Measurements from ENCODE around the gene EME1.
"Not testable (repeated sequence)": the region's sequence is repeated elsewhere in the genome, so short reads cannot be mapped to it uniquely, and the experiment has no call there.

Gene EME1

DNA sequence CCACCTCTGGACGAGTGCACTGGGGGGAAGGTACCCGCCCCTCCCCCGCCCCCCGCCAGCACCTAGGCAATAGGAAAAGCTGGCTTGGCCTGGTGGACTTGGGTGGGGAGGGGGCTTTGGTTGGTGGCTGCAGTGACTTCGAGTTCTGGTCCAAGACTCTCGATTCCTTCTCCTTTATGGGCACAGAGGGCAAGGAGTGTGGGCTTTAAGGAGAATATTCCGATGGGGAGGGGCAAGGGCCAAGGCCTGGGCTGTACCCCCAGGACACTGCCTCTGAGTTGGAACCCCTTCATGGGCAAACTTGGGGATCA, 53.4 kb downstream of the EME1 start:
- DNase-seq (ENCODE audit: low spot score) = no peak

DNA sequence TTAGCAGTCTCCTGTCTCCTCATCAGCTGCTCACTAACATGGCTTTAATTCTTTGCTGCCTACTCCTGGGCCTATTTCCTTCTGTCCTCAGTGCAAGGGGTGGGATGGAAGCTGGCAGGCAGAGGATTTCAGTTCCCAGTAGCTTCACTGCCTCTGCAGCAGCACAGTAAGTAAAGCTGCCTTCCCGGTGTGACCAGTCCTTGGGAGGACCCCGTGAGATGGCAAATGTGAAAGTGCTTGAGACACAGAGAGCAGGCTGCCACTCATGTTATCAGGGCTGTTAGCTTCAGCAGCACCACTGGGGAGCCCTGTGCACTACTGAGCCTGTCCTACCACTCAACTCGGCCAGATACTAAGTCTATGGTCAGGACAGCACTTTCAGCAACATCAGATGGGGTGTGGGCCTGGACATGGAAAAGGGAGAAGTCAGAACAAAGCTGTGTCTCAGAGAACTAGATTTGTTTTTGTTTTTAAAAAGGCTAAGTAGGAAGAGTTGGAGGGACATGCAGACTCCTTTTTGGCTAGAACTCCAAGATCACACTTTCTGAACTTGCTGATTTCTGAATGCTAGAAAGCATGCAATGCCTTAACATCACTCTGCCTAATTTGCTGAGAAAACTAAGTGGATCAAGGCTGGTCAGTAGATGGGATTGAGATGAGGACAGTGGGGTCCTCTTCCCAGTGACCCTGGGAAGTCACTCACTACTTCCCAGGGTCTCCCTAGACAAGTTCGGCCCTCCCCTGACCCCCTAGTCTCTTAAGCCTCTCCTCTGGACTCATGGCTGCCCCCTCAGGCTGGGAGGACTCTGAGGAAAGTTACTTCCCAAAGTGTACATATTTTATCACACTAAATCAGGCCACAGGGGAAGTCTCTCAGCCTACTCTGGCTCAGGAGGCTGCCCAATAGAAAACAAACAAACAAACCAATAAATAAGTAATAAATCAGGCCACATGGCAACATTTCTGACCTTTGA, 54.1 kb downstream of the EME1 start:
- peak; percentile 14 for DNase-seq (ENCODE audit: low spot score)

DNA sequence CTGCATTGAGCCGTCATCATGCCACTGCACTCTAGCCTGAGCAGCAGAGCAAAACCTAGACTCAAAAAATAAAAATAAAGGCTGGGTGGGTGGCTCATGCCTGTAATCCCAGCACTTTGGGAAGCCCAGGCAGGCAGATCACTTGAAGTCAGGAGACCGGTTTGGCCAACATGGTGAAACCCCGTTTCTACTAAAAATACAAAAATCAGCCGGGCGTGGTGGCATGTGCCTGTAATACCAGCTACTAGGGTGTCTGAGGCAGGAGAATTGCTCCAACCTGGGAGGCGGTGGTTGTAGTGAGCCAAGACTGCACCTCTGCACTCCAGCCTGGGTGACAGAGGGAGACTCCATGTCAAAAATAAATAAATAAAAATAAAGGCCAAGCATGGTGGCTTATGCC, 55.1 kb downstream of the EME1 start:
- DNase-seq (ENCODE audit: low spot score) = not testable (repeated sequence)

DNA sequence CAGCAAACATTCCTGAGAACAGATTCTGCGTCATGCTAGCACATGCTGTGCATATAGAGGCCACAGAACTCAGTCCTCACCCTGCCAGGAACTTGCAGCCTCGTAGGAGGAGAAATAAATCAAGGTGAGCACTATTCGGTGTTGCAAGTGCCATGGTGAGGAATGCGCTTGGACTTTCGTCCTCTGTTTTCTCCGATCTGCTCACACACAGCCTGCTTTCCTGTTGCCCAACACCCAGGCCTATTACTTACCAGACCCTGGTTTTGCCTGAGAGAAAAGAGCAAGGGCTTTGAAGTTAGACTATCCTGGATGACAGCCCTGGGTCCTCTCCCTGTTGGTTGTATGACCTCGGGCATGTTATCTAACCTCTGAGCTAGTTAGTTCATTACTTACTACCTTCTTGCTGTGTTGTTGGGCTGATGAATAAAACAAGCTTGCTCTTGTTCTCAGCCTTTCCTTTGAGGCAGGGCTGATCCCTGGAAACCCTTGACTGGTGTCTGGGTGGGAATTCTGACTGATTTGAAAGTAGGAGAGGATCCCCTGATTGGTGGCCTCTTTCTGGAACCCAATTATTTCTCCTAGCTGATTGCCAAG, 55.9 kb downstream of the EME1 start:
- no peak for DNase-seq (ENCODE audit: low spot score)

DNA sequence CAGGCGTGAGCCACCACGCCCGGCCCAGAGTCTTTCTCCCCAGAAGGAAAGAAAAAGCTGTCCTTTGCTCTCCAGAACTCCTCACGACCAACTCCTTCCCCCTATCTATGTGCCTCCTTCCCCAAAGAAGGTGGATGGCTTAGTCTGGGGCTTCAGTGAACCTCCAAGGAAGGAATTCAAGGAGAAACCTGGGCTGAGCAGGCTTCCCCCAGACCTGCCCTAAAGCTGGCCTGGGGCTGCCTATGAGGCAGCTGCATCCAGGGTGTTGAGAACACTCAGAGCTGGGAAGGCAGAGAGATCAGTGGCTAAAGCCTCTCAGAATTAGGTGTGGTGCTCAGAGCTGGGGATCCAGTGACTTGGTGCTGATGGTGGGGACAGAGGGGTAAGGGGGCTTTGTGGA, 56.8 kb downstream of the EME1 start:
- DNase-seq (ENCODE audit: low spot score) = no peak

Measured in CD4-positive, alpha-beta T cell treated with Interleukin-6 at 100 ng/mL for 8 hours (primary cell).